GM06990 (cell line): ENCODE data around the gene WASF1.

Experiments
- DNase-seq: peaks from one replicate; pipeline ENCODE4 v3.0.0-alpha.2; 2011; ENCODE audit not compliant: insufficient read length; ENCODE audit errors: extremely low read depth
- H3K27me3 ChIP-seq: replicated peaks from 2 replicates; pipeline ENCODE4 v1.6.0; 2011; ENCODE audit warnings: low read length; ENCODE audit not compliant: control insufficient read depth, insufficient read depth
- H3K36me3 ChIP-seq: 2 replicates; pipeline ENCODE4 v1.5.1; 2011; ENCODE audit warnings: low read length; ENCODE audit not compliant: control insufficient read depth, insufficient read depth
- H3K4me3 ChIP-seq: replicated peaks from 2 replicates; pipeline ENCODE4 v1.5.1; 2011; ENCODE audit warnings: low read depth, mild to moderate bottlenecking, control low read depth, low read length
- CTCF ChIP-seq: IDR thresholded peaks from 2 replicates; pipeline ENCODE4 v1.5.1; 2011; ENCODE audit warnings: low read length, control low read depth, mild to moderate bottlenecking, inconsistent platforms; ENCODE audit not compliant: insufficient read depth, poor library complexity, severe bottlenecking

Gene WASF1

GRCh38 chr6:110179406-110180227 is at the start of gene WASF1:
Gene WASF1 (minus strand): TSS chr6:110179670. CDS start chr6:110127601, 52,069 bp downstream.
- H3K27me3 ChIP-seq, result no peaks in the 10 kb centered on the region
- no peak for TF ChIP-seq CTCF
- peak; percentile 96 for DNase-seq
- H3K4me3 ChIP-seq, result peak within 1 kb of the TSS; percentile 84
- no peaks in the 10 kb centered on the region for H3K36me3 ChIP-seq

- H3K27me3 ChIP-seq, result no peaks in the 10 kb centered on the region
- no peak for DNase-seq
- H3K36me3 ChIP-seq, result no peaks in the 10 kb centered on the region; the same call in none of the 2 replicates
- no peak for TF ChIP-seq CTCF
- H3K4me3 ChIP-seq, result no peak overlapping the region
These were observed 46.8 kb upstream of the WASF1 start for GRCh38 chr6:110226261-110226660.

- no peak for TF ChIP-seq CTCF
- H3K4me3 ChIP-seq, result no peak overlapping the region
- no peak for DNase-seq
- peaks cover 4% of the 10 kb centered on the region for H3K36me3 ChIP-seq
- H3K27me3 ChIP-seq, result no peaks in the 10 kb centered on the region
These were observed 42.3 kb upstream of the WASF1 start for GRCh38 chr6:110221738-110222137.

- no peaks in the 10 kb centered on the region for H3K27me3 ChIP-seq
- H3K4me3 ChIP-seq, result no peak overlapping the region
- no peak for TF ChIP-seq CTCF
- H3K36me3 ChIP-seq, result peaks cover 11% of the 10 kb centered on the region
- DNase-seq, result no peak
These were observed 37.8 kb upstream of the WASF1 start for GRCh38 chr6:110217266-110217665.

DNA sequence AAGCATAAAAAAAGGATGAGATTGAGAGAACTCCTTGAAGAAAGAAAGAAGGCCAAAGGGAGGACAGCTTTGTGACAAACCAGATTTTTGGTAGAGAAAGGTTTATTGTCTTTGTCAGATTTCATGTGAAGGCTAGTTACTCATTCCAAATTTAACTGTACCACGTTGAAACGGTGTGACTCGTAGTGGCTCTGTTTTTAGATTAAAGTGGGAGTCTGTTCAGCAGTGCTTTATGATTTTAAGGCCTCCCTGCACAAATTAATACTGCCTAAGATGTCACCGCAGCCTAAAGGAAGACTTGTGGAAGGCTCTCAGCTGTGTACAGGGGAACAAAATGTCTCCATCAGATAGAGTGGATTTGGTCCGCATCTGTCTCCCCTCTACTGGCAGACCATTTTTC is 36.7 kb upstream of the WASF1 start:
- no peak for TF ChIP-seq CTCF
- Histone ChIP-seq H3K4me3 (no peak overlapping the region), H3K36me3 (peaks cover 14% of the 10 kb centered on the region), H3K27me3 (no peaks in the 10 kb centered on the region)
- no peak for DNase-seq
